GM21526 (cell line): ENCODE data around the gene TSHZ3.

ENCODE experiments used
- ATAC-seq: cut with Tn5 transposase; IDR thresholded peaks from one replicate; pipeline ENCODE4 v1.9.1; 2021; ENCODE audit warnings: moderate library complexity; ENCODE audit not compliant: unreplicated experiment, low FRiP score

Gene TSHZ3

GRCh38 chr19:31254180-31254551, 95.1 kb downstream of the TSHZ3 start:
- ATAC-seq: no peak

- no peak for ATAC-seq
Observed at GRCh38 chr19:31253526-31254179, 95.6 kb downstream of the TSHZ3 start.

DNA sequence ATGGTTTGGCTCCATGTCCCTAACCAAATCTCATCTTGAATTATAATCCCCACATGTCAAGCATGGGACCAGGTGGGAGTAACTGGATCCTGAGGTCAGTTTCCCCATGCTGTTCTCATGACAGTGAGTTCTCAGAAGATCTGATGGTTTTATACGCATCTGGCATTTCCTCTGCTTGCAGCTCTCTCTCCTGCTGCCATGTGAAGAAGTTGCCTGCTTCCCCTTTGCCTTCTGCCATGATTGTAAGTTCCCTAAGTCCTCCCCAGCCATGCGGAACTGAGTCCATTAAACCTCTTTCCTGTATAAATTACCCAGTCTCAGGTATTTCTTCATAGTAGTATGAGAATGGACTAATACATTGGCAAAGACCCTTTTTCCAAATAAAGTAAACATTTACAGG, 96.8 kb downstream of the TSHZ3 start:
- no peak for ATAC-seq

DNA sequence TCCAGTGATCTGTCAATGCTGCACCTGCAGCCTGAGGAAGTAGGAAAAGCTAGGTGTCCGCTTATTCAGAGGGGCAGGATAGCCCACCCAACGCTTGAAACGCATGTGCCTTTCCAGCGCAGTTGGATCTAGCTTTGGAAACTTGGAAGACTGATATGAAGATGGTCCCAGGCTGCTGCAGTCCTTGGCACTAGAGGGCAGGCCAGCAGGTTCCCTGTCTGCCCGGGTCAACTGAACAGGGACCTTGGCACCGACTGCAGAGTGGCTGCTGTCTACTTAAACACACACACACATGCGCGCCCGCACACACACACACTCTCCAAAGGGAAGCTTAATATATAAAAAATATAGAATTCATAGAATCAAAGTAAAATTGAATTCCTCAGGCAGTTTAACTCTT, 100.0 kb downstream of the TSHZ3 start:
- ATAC-seq: no peak

- ATAC-seq: no peak
Observed at GRCh38 chr19:31235806-31236205, 113.4 kb downstream of the TSHZ3 start.

DNA sequence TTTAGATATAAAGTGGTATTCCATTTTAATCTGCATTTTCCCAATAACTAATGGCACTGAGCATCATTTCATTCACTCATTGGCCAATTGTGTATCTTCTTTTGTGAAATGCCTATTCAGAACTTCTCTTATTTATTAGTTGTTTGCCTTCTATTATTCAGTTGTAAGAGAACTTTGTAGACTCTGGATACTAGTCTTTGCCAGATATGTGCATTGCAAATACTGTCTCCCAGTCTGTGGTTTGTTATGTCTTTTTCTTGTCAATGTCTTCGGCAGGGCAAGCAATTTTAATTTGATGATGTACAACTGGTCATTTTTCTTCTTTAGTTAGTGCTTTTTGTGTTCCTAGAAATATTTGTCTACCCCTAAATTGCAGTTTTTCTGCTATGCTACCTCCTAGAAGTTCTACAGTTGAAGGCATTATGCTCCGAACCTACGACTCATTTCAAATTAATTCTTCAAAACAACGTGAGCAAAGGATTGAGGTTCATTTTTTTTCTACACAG, 115.9 kb downstream of the TSHZ3 start:
- no peak for ATAC-seq

GRCh38 chr19:31232871-31233270, 116.4 kb downstream of the TSHZ3 start:
- ATAC-seq: no peak

DNA sequence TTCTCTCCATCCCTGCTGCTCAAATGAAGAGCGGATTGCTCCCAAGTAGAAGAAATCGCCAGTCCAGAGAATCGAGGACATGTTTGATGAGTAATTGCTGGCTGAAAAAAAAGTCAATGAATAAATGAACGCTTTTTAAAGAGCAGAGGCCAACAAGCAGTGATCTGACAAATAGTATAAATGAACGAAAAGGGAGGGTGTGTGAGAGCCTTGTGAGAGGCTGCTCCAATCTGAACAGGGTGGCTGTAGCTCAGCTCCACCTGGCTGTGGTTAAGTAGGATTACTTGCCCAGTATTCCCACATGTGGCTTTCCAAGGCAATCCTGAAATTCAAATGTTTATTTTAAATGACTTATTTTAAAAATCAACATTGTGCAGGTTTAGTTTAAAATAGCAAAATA, 117.1 kb downstream of the TSHZ3 start:
- ATAC-seq: no peak

GRCh38 chr19:31231237-31231636, 118.0 kb downstream of the TSHZ3 start:
- no peak for ATAC-seq

DNA sequence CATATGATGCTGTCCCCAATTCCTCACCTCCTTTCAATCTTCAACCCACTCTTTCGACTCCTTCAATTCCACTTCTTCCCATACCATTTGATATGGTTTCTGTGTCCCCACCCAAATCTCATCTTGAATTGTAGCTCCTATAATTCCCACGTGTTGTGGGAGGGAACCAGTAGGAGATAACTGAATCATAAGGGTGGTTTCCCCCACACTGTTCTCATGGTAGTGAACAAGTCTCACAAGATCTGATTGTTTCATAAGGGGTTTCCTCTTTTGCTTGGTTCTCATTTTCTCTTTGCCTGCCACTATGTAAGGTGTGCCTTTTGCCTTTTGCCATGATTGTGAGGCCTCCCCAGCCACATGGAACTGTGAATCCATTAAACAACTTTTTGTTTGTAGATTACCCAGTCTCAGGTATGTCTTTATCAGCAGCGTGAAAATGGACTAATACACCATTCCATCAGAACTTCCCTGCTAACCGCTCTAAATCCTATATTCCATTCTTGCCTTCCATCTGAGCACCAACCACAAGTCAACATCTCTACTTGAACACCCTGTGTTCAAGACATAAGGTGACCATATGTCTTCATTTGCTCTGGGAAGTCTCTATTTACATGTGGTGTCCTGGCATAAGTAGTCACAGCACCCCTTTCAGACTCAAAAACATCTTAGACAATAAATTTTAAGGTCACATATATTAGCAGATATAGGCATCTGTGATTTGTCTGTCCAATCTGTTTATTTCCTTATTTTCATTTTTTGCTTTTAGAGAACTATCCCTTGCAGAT, 122.9 kb downstream of the TSHZ3 start:
- no peak for ATAC-seq
